GM12865 (cell line): ENCODE data around the gene CTSF.

Experiments used
- DNase-seq: peaks from one replicate; pipeline ENCODE4 v3.0.0; 2010; ENCODE audit warnings: low read depth
- H3K4me3 ChIP-seq: 2 replicates; pipeline ENCODE4 v1.5.1; 2011; ENCODE audit warnings: mild to moderate bottlenecking, low read depth, low read length, control low read depth
- TF ChIP-seq, protein P1 (sequence below): IDR thresholded peaks from 2 replicates; pipeline ENCODE4 v1.5.1; 2011; ENCODE audit warnings: low read length, control low read depth, low read depth, inconsistent platforms; ENCODE audit not compliant: insufficient read depth; ENCODE audit errors: missing control alignments

CTSF gene

DNA sequence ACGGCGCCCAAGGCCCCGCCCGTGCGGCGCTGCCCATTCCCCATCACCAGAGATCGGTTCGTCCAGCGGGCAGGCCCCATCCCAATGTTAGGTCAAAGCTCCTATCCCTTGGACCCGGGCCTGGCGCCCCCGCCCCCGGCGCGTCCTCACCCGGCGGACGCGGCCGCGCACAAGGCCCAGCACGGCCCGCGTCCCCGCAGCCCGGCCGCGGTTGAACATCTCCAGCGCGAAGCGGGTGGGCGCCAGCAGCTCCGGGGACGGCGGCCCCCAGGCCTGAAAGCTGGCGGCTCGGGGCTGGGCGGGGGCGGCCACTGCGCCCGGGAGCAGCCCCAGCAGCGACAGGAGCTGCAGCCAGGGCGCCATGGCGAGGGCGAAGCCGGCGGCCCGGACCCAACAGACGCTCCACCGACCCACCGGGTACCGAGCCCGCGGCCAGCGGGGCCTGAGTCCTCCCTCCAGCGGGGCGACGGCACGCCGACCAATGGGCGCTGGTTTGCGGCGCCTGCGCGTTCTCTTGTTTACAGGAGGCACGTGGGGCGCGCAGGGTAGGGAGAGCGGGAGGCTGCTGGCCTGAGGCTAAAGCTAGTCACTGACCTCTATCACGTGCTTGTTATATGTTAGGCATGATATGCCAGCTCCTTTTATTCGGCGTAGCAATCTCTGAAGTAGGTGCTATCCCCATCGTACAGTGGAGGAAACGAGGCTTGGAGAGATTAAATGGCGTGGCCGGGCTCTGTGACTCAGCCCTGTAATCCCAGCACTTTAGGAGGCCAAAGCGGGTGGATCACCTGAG is at the start of gene CTSF:
Gene CTSF (minus strand): TSS at position 483 of the 793 bp plus-strand sequence. CDS start 120 bp downstream, at position 363.
- no peak within 1 kb of the TSS; the same call in 1 of the 2 replicates for H3K4me3 ChIP-seq

GRCh38 chr11:66617155-66617834 is 48.9 kb upstream of the CTSF start:
- peak overlapping the region; percentile 80 for H3K4me3 ChIP-seq
- TF ChIP-seq, protein P1, sequence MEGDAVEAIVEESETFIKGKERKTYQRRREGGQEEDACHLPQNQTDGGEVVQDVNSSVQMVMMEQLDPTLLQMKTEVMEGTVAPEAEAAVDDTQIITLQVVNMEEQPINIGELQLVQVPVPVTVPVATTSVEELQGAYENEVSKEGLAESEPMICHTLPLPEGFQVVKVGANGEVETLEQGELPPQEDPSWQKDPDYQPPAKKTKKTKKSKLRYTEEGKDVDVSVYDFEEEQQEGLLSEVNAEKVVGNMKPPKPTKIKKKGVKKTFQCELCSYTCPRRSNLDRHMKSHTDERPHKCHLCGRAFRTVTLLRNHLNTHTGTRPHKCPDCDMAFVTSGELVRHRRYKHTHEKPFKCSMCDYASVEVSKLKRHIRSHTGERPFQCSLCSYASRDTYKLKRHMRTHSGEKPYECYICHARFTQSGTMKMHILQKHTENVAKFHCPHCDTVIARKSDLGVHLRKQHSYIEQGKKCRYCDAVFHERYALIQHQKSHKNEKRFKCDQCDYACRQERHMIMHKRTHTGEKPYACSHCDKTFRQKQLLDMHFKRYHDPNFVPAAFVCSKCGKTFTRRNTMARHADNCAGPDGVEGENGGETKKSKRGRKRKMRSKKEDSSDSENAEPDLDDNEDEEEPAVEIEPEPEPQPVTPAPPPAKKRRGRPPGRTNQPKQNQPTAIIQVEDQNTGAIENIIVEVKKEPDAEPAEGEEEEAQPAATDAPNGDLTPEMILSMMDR: no peak
- DNase-seq: no peak

More for the DNA sequence above, at the start of gene CTSF:
- peak; percentile 55 for DNase-seq
- TF ChIP-seq, protein P1: no peak

DNA sequence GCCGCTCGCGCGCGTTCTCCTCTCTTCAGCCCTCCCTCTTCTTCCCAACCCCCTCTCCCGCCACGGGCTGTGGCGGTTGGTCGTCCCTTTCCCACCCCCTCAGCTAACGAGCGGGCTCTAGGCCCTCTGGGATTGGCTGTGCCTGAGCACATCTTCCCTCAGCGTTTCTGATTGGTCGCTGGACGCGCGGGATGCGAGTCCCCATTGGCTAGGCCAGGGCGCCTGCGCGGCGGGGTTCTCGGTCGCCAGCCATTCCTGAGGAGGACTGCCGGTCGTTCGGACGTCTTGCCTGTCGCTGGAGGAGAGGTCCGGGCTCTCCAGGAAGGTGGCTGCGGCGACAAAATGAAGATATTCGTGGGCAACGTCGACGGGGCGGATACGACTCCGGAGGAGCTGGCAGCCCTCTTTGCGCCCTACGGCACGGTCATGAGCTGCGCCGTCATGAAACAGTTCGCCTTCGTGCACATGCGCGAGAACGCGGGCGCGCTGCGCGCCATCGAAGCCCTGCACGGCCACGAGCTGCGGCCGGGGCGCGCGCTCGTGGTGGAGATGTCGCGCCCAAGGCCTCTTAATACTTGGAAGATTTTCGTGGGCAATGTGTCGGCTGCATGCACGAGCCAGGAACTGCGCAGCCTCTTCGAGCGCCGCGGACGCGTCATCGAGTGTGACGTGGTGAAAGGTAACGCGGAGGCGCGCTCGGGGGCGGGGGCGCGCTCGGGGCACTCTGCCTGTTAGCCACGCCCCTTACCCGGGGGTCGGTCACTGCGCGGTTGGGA is 48.2 kb upstream of the CTSF start, which contains the start of gene RBM14:
Gene RBM14 (plus strand): TSS at position 252 of the 776 bp plus-strand sequence. CDS start 91 bp downstream, at position 343.
- TF ChIP-seq, protein P1: no peak
- peak within 1 kb of the TSS; percentile 80 for H3K4me3 ChIP-seq
- peak; percentile 99 for DNase-seq

DNA sequence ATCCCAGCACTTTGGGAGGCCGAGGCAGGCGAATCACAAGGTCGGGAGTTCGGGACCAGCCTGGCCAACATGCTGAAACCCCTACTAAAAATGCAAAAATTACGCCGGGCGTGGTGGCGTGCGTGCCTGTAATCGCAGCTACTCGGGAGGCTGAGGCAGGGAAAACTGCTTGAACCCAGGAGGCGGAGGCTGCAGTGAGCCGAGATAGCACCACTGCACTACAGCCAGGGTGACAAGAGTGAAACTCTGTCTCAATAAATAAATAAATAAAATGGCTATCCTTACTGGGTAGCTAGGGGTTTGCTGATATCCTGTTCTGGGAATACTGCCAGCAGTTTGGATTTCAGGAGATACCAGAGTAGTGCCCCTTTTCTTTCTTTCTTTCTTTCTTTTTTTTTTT is 45.7 kb upstream of the CTSF start:
- no peak for DNase-seq
- TF ChIP-seq, protein P1: no peak
- H3K4me3 ChIP-seq: no peak overlapping the region

DNA sequence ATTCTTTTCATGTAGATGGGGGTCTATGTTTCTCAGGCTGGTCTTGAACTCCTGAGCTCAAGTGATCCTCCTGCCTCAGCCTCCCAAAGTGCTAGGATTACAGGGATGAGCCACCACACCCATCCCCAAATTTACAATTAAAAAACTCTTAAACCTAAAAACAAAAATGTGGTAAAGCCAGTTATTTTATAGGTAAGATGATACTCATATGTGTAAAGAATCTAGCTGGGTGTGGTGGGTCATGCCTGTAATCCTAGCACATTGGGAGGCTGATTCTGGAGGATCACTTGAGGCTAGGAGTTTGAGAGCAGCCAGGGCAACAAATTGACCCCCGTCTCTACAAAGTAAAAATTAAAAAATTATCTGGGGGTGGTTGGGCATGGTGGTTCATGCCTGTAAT is 44.1 kb upstream of the CTSF start:
- DNase-seq: no peak
- H3K4me3 ChIP-seq: no peak overlapping the region
- TF ChIP-seq, protein P1: no peak

GRCh38 chr11:66609721-66610617 is 41.6 kb upstream of the CTSF start:
- no peak for DNase-seq
- no peak overlapping the region for H3K4me3 ChIP-seq
- TF ChIP-seq, protein P1: no peak
